Measurements from ENCODE around the gene PCDHGB3. TPM values are rescaled to one million over a fixed set of nuclear protein-coding genes. Genes with fewer than 3 reads are reported as not detected.
"Not testable (repeated sequence)": the region's sequence is repeated elsewhere in the genome, so short reads cannot be mapped to it uniquely, and the experiment has no call there.

Gene PCDHGB3
- total RNA-seq, 2 donors from 2014 or later = 3.9 to 4.6 TPM

DNA sequence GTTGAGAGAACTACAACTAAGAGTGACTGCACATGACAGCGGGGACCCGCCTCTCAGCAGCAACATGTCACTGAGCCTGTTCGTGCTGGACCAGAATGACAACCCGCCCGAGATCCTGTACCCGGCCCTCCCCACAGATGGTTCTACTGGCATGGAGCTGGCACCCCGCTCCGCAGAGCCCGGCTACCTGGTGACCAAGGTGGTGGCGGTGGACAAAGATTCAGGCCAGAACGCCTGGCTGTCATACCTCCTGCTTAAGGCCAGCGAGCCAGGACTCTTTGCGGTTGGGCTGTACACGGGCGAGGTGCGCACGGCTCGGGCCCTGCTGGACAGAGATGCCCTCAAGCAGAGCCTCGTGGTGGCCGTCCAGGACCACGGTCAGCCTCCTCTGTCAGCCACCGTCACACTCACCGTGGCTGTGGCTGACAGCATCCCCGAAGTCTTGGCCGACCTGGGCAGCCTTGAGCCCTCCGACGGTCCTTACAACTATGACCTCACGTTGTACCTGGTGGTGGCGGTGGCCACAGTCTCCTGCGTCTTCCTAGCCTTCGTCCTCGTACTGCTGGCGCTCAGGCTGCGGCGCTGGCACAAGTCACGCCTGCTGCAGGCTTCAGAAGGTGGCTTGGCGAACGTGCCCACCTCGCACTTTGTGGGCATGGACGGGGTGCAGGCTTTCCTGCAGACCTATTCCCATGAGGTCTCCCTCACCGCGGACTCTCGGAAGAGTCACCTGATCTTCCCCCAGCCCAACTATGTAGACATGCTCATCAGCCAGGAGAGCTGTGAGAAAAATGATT, 14.6 kb downstream of the PCDHGB3 start:
- no peak for ATAC-seq
- DNase-seq = no peak
- intact Hi-C loops (cut with DNase I) = no loop called here

DNA sequence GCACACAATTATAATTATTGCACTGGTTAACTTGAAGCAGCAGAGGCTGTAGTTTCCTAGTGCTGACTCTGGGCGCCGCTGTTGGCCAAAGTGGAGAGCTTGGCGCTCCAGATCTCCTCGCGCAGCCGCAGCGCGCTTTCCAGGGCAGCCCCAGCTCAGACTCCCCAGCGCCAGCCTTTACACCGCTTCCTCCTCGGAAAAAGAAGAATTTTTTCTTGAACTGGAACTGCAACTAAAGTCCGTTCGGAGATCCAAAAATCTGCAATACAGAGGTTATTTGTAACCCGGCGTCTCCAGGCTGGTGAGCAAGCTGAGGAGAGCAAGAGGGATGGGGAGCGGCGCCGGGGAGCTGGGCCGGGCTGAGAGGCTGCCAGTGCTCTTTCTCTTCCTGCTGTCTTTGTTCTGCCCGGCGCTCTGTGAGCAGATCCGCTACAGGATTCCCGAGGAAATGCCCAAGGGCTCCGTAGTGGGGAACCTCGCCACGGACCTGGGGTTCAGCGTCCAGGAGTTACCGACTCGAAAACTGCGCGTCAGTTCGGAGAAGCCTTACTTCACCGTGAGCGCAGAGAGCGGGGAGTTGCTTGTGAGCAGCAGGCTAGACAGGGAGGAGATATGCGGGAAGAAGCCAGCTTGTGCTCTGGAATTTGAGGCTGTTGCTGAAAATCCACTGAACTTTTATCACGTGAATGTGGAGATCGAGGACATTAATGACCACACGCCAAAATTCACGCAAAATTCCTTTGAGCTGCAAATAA, 17.7 kb downstream of the PCDHGB3 start, which contains the start of gene PCDHGB4:
PCDHGB4 (plus strand) TSS at position 142 of the 755 bp plus-strand sequence; CDS start at position 329, 187 bp downstream.
- ATAC-seq = peak; percentile 76 to 85
- intact Hi-C loops (cut with DNase I) = not testable (repeated sequence)

GRCh38 chr5:141388661-141389060, 18.6 kb downstream of the PCDHGB3 start:
- no peak for ATAC-seq
- intact Hi-C loops (cut with DNase I) = no loop called here
- DNase-seq = no peak

More for the DNA sequence above, 17.7 kb downstream of the PCDHGB3 start, which contains the start of gene PCDHGB4:
- not testable (repeated sequence) for DNase-seq

DNA sequence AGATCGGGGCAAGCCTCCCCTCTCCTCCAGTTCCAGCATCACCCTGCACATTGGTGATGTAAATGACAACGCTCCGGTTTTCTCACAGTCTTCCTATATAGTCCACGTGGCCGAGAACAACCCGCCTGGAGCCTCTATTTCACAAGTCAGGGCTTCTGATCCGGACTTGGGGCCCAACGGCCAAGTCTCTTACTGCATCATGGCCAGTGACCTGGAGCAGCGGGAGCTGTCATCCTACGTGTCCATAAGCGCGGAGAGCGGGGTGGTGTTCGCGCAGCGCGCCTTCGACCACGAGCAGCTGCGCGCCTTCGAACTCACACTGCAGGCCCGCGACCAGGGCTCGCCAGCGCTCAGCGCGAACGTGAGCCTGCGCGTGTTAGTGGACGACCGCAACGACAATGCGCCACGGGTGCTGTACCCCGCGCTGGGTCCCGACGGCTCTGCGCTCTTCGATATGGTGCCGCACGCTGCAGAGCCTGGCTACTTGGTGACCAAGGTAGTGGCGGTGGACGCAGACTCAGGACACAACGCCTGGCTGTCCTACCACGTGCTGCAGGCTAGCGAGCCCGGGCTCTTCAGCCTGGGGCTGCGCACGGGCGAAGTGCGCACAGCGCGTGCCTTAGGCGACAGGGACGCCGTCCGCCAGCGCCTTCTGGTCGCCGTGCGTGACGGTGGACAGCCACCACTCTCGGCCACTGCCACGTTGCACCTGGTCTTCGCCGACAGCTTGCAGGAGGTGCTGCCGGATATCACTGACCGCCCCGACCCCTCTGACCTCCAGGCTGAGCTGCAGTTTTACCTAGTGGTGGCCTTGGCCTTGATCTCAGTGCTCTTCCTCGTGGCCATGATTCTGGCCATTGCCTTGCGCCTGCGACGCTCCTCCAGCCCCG, 19.4 kb downstream of the PCDHGB3 start:
- DNase-seq = no peak
- intact Hi-C loops (cut with DNase I) = no loop called here

GRCh38 chr5:141392429-141393198, 22.6 kb downstream of the PCDHGB3 start, which contains the start of gene PCDHGA8:
PCDHGA8 (plus strand) TSS chr5:141392633; CDS start chr5:141392814, 181 bp downstream.
- ATAC-seq = no peak
- DNase-seq = no peak
- intact Hi-C loops (cut with DNase I) = no loop called here

More for the DNA sequence above, 19.4 kb downstream of the PCDHGB3 start:
- ATAC-seq = no peak

DNA sequence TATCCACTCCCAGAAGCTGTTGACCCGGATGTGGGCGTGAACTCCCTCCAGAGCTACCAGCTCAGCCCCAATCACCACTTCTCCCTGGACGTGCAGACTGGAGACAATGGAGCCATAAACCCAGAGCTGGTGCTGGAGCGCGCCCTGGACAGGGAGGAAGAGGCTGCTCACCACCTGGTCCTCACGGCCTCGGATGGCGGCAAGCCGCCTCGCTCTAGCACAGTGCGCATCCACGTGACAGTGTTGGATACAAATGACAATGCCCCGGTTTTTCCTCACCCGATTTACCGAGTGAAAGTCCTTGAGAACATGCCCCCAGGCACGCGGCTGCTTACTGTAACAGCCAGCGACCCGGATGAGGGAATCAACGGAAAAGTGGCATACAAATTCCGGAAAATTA, 23.2 kb downstream of the PCDHGB3 start:
- intact Hi-C loops (cut with DNase I) = no loop called here
- DNase-seq (no peak), ATAC-seq (no peak)

- ATAC-seq; DNase-seq; intact Hi-C loops (cut with DNase I): not testable (repeated sequence)
These were observed 24.6 kb downstream of the PCDHGB3 start for GRCh38 chr5:141394401-141395187.

GRCh38 chr5:141397756-141398551, 27.9 kb downstream of the PCDHGB3 start, which contains the start of gene PCDHGB5:
PCDHGB5 (plus strand) TSS chr5:141397947; CDS start chr5:141398128, 181 bp downstream.
- intact Hi-C loops (cut with DNase I); DNase-seq: not testable (repeated sequence)
- ATAC-seq = peak; percentile 92 to 96

DNA sequence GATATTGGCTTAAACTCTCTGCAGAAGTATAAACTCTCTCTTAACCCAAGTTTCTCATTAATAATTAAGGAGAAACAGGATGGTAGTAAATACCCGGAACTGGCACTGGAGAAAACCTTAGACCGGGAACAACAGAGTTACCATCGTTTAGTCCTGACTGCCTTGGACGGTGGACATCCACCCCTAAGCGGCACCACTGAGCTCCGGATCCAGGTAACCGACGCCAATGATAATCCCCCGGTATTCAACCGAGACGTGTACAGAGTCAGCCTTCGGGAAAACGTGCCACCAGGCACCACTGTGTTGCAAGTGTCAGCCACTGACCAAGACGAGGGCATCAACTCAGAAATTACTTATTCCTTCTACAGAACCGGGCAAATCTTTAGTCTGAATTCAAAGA, 28.6 kb downstream of the PCDHGB3 start:
- intact Hi-C loops (cut with DNase I) = no loop called here
- ATAC-seq = no peak

DNA sequence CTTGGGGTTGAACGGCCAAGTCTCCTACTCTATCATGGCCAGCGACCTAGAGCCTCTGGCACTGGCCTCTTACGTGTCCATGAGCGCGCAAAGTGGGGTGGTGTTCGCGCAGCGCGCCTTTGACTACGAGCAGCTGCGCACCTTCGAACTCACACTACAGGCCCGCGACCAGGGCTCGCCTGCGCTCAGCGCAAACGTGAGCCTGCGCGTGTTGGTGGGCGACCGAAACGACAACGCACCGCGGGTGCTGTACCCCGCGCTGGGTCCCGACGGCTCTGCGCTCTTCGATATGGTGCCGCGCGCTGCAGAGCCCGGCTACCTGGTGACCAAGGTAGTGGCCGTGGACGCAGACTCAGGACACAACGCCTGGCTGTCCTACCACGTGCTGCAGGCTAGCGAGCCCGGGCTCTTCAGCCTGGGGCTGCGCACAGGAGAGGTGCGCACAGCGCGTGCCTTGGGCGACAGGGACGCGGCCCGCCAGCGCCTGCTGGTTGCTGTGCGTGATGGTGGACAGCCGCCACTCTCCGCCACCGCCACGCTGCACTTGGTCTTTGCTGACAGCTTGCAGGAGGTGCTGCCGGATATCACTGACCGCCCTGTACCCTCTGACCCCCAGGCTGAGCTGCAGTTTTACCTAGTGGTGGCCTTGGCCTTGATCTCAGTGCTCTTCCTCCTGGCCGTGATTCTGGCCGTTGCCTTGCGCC, 29.7 kb downstream of the PCDHGB3 start:
- intact Hi-C loops (cut with DNase I) = loop anchor here in 1 of 2 donors (10.0 kb wide), 1 partner anchor 45 kb away; the partner anchor contains the start of genes PCDHGA4, PCDHGB1 and PCDHGB2
- ATAC-seq (no peak), DNase-seq (no peak)

More for the DNA sequence above, 28.6 kb downstream of the PCDHGB3 start:
- DNase-seq = no peak

- intact Hi-C loops (cut with DNase I) = loop anchor here in 1 of 2 donors (10.0 kb wide), 1 partner anchor 48 kb away; the partner anchor contains the start of genes PCDHGA4, PCDHGB1 and PCDHGB2
- ATAC-seq (no peak), DNase-seq (no peak)
These were observed 32.7 kb downstream of the PCDHGB3 start, which contains the start of gene PCDHGA9 for GRCh38 chr5:141402553-141403243. PCDHGA9 (plus strand) TSS chr5:141402778; CDS start chr5:141402953, 175 bp downstream.

- no peak for ATAC-seq
- no peak for DNase-seq
- intact Hi-C loops (cut with DNase I) = loop anchor here in 1 of 2 donors (10.0 kb wide), 1 partner anchor 49 kb away; the partner anchor contains the start of genes PCDHGA4, PCDHGB1 and PCDHGB2
These were observed 33.3 kb downstream of the PCDHGB3 start for GRCh38 chr5:141403387-141403786.

GRCh38 chr5:141407790-141408505, 37.9 kb downstream of the PCDHGB3 start, which contains the start of gene PCDHGB6:
PCDHGB6 (plus strand) TSS chr5:141408021; CDS start chr5:141408203, 182 bp downstream.
- intact Hi-C loops (cut with DNase I) = loop anchor here in 1 of 2 donors (10.0 kb wide), 1 partner anchor 53 kb away; the partner anchor contains the start of genes PCDHGA4, PCDHGB1 and PCDHGB2
- DNase-seq (peak; percentile 58), ATAC-seq (peak; percentile 86 to 88)
